ENCODE measurements around the gene TEX30.

- TF ChIP-seq POLR2AphosphoS5 (IDR thresholded peaks at IDR 0.05; ENCODE audit: low read depth) (no peak), CTCF (IDR thresholded peaks at IDR 0.05; ENCODE audit: insufficient read depth, low read length) (no peak), GABPA (IDR thresholded peaks at IDR 0.05; ENCODE audit: low read depth) (no peak), SPI1 (IDR thresholded peaks at IDR 0.05; ENCODE audit: borderline replicate concordance, low read depth) (no peak)
- TF ChIP-seq, protein P1, sequence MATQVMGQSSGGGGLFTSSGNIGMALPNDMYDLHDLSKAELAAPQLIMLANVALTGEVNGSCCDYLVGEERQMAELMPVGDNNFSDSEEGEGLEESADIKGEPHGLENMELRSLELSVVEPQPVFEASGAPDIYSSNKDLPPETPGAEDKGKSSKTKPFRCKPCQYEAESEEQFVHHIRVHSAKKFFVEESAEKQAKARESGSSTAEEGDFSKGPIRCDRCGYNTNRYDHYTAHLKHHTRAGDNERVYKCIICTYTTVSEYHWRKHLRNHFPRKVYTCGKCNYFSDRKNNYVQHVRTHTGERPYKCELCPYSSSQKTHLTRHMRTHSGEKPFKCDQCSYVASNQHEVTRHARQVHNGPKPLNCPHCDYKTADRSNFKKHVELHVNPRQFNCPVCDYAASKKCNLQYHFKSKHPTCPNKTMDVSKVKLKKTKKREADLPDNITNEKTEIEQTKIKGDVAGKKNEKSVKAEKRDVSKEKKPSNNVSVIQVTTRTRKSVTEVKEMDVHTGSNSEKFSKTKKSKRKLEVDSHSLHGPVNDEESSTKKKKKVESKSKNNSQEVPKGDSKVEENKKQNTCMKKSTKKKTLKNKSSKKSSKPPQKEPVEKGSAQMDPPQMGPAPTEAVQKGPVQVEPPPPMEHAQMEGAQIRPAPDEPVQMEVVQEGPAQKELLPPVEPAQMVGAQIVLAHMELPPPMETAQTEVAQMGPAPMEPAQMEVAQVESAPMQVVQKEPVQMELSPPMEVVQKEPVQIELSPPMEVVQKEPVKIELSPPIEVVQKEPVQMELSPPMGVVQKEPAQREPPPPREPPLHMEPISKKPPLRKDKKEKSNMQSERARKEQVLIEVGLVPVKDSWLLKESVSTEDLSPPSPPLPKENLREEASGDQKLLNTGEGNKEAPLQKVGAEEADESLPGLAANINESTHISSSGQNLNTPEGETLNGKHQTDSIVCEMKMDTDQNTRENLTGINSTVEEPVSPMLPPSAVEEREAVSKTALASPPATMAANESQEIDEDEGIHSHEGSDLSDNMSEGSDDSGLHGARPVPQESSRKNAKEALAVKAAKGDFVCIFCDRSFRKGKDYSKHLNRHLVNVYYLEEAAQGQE (IDR thresholded peaks at IDR 0.05; ENCODE audit: insufficient replicate concordance, low read depth), result no peak
Observed at GRCh38 chr13:102769679-102770078, 3.9 kb downstream of the TEX30 start.
